Raji (cell line): ENCODE results near the gene DAGLB.

Experiments
- POLR2A ChIP-seq: IDR thresholded peaks from 2 replicates; pipeline ENCODE4 v1.6.1; 2011; ENCODE audit warnings: low read depth, low read length, control low read depth; ENCODE audit not compliant: insufficient read depth

The DAGLB gene

GRCh38 chr7:6419310-6419773, 28.4 kb downstream of the DAGLB start:
- no peak for TF ChIP-seq POLR2A

GRCh38 chr7:6417408-6417807, 30.3 kb downstream of the DAGLB start:
- TF ChIP-seq POLR2A, result no peak

- no peak for TF ChIP-seq POLR2A
These were observed 31.1 kb downstream of the DAGLB start for GRCh38 chr7:6416516-6417145.

GRCh38 chr7:6413637-6414036, 34.1 kb downstream of the DAGLB start:
- no peak for TF ChIP-seq POLR2A

- no peak for TF ChIP-seq POLR2A
These were observed 37.6 kb downstream of the DAGLB start for GRCh38 chr7:6409944-6410693.

- TF ChIP-seq POLR2A, result no peak
These were observed 38.7 kb downstream of the DAGLB start for GRCh38 chr7:6409091-6409490.

- no peak for TF ChIP-seq POLR2A
These were observed 40.3 kb downstream of the DAGLB start for GRCh38 chr7:6407434-6407833.

- no peak for TF ChIP-seq POLR2A
These were observed 41.6 kb downstream of the DAGLB start for GRCh38 chr7:6406121-6406520.

- TF ChIP-seq POLR2A, result no peak
These were observed 43.8 kb downstream of the DAGLB start for GRCh38 chr7:6403907-6404306.

GRCh38 chr7:6402741-6403140, 45.0 kb downstream of the DAGLB start:
- TF ChIP-seq POLR2A, result no peak

GRCh38 chr7:6402041-6402440, 45.7 kb downstream of the DAGLB start:
- TF ChIP-seq POLR2A, result no peak

GRCh38 chr7:6401536-6401935, 46.2 kb downstream of the DAGLB start:
- no peak for TF ChIP-seq POLR2A

- no peak for TF ChIP-seq POLR2A
These were observed 48.4 kb downstream of the DAGLB start for GRCh38 chr7:6399351-6399750.

- no peak for TF ChIP-seq POLR2A
These were observed 48.8 kb downstream of the DAGLB start for GRCh38 chr7:6398943-6399342.

GRCh38 chr7:6395898-6396595, 51.7 kb downstream of the DAGLB start:
- TF ChIP-seq POLR2A, result no peak

GRCh38 chr7:6394114-6394513, 53.6 kb downstream of the DAGLB start:
- no peak for TF ChIP-seq POLR2A
